Muscle of back (tissue), 13 donors: ENCODE measurements around the gene ST6GALNAC3. TPM values are rescaled to one million over a fixed set of nuclear protein-coding genes. Genes with fewer than 3 reads are reported as not detected.
"Not testable (repeated sequence)": the region's sequence is repeated elsewhere in the genome, so short reads cannot be mapped to it uniquely, and the experiment has no call there.

ENCODE experiments used
- DNase-seq, 3 donors: peaks; one replicate each; pipeline versions ENCODE4 v3.0.0 to v3.0.0-alpha.2; 2013
- long read RNA-seq, 9 donors: transcript quantifications; one replicate each; lab custom pipeline, GENCODE V29; 2026
- polyA plus RNA-seq, 10 donors: library from polyadenylated mRNA; unstranded; fragments of 120-200 nt; gene quantifications; one replicate each; pipeline ENCODE4 v1.2.1, GENCODE V29; 2013; ENCODE audit not compliant: insufficient read length in 10 of 10

Gene ST6GALNAC3
- 10 to 100 TPM in 1 of 10 donors, 1 to 10 TPM in 9; 5.0 to 11.0 (median 8.0) TPM for polyA plus RNA-seq
- long read RNA-seq, donor 1 = 0 reads
- long read RNA-seq, donor 2, partial matches to known transcripts = 0 of 1 reads
- long read RNA-seq, donor 2, other reads (novel, unspliced or antisense) = 0 of 1 reads
- long read RNA-seq, donor 3 = 0 reads
- long read RNA-seq, donor 4 = 0 reads
- long read RNA-seq, donor 5, partial matches to known transcripts = 0 of 1 reads
- long read RNA-seq, donor 5, other reads (novel, unspliced or antisense) = 0 of 1 reads
- long read RNA-seq, donor 6, partial matches to known transcripts = 7 of 7 reads
- long read RNA-seq, donor 6, other reads (novel, unspliced or antisense) = 0 of 7 reads
- long read RNA-seq, donor 7, partial matches to known transcripts = 0 of 1 reads
- long read RNA-seq, donor 7, other reads (novel, unspliced or antisense) = 0 of 1 reads
- long read RNA-seq, donor 8, partial matches to known transcripts = 5 of 5 reads
- long read RNA-seq, donor 8, other reads (novel, unspliced or antisense) = 0 of 5 reads
- long read RNA-seq, donor 9 = 0 reads

DNA sequence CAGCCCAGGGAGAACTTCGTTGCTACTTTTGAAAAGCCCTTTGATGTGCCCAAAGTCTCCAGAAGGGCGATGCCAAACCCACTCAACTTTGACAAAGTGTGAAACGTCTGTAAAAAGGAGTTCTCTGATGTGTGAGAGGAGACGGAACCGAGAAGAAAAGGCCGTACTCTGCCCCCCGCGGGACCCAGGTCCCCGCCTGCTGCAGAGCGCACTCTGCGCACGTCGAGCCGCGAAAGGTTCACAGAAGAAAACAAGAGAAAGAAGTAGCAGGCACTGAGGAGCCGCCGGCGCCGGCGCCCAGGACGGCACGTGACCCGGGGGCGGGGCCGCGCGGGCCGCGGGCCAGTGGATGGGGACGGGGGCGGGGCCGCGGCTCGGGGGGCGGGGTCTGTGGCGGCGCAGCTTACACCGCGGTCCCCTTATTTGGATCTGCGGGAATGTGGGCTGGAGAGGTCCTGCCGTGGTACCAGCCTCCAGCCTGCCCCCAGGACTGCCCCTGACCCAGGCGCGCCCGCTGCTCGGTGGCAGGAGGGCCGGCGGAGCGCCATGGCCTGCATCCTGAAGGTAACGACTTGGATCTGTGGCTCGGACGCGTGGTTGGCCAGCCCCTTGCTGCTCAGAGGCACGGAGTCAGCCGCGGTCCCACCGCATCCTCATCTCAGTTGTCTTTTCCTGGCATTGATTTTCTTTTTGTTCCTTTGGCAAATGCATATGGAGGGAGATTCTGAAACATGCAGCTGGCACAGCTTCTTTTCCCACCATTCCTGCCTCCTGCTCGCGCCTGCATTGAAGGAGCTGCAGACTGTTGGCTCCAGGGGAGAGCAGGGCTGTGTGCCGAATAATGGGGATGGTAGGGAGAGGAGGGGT is at the start of gene ST6GALNAC3:
ST6GALNAC3 (plus strand) TSS at position 426 of the 867 bp plus-strand sequence.
- peak; percentile 70 to 92 (median 75) for DNase-seq

DNA sequence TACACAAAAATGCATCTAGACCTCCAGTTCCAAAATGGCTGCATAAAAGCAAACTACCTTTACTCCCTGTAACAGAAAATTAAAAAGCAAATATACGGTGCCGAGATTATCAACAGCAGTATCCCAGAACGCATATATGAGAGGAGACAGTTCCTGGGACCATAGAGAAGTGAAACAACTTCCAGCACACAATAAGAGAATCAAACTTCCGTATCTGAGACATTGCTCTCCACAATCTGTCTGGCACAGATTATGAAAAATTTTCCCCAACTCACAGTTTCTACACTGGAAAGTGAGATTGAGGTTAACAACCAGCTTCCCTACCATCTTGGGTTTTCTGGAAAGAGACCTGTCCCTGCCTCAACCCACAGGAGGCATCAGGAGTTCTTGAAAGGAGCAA is 47.2 kb upstream of the ST6GALNAC3 start:
- no peak for DNase-seq

- no peak for DNase-seq
Measured at GRCh38 chr1:76029331-76029730, 45.2 kb upstream of the ST6GALNAC3 start.

- DNase-seq = no peak
Measured at GRCh38 chr1:76031496-76031895, 43.0 kb upstream of the ST6GALNAC3 start.

GRCh38 chr1:76033800-76034475 is 40.6 kb upstream of the ST6GALNAC3 start:
- DNase-seq = no peak

DNA sequence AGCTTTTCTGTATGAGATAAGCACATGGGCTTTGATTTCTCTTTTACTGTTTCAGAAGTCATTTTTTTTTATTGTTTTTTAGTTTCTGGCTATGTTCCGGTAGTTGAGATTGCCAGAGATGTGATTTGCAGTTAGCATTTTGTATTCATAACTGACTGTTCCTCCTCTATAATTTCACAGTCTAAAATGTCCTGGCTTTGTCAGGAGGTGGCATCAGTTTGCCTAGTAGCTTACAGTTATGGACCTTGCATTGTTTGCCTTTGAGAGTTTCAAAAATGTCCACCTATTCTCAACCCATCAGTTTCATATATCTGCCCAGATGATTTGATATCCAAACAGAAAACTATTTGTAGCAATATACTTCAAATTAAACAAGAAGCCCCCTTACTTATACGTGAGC is 39.5 kb upstream of the ST6GALNAC3 start:
- DNase-seq = no peak

- DNase-seq = no peak
Measured at GRCh38 chr1:76037324-76037723, 37.2 kb upstream of the ST6GALNAC3 start.

DNA sequence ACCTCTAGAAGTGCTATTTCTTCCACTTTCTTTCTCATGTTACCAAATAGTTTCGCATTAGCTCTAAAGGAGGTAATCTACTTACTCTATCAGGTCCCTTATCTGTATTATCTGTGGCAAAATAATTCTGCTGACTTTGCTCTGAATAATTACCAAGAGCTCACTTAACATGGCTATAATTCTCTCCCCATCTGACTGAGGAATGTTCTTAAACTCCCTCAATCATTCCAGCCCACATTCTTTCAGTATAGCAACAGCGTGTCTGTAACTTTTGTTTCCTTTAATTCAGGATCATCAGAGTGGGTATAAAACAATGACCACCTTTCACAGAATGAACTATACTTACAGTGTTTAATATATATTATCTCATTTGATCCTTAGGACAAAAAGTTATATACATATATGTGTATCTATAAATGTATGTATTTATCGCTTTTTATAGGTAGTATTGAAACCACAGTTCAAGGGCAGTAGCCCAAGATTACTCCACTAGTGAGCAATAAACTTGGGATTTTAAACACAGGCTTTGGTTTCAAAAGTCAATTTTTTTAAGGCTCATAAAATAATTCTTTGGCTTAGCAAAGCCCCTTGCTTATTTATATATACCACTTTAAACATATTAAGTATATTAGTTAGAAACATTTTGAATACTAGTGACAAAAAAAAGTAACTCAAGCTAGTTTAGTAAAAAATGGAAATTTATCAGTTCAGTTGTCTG is 36.1 kb upstream of the ST6GALNAC3 start:
- DNase-seq = peak in 1 of 3 donors; percentile 54

GRCh38 chr1:76046149-76046548 is 28.4 kb upstream of the ST6GALNAC3 start:
- DNase-seq = no peak

GRCh38 chr1:76048219-76048618 is 26.3 kb upstream of the ST6GALNAC3 start:
- peak in 1 of 3 donors; percentile 35 for DNase-seq

- no peak for DNase-seq
Measured at GRCh38 chr1:76048926-76049325, 25.6 kb upstream of the ST6GALNAC3 start.

DNA sequence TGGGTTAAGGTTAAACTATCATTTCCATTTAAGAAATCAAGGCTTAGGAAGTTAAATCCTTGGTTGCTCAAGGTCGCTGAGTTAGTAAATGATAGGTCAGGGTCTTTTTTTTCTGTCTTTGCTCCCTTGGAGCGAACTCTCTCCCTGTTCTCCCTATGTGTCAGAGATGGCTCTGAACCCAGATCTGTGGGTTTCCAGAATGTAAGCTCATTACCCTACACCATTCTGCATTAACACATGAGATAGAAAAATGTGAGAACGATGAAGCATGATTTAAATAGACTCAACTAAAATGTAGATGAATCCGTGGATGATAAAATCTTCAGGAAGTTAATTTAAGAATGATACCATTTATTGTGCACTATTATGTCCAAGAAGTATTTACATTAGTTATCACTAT is 25.0 kb upstream of the ST6GALNAC3 start:
- no peak for DNase-seq

DNA sequence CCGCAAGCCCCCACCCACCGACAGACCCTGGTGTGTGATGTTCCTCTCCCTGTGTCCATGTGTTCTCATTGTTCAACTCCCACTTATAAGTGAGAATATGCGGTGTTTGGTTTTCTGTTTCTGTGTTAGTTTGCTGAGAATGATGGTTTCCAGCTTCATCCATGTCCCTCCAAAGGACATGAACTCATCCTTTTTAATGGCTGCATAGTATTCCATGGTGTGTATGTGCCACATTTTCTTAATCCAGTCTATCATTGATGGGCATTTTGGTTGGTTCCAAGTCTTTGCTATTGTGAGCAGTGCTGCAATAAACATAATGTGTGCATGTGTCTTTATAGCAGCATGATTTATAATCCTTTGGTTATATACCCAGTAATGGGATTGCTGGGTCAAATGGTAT is 24.5 kb upstream of the ST6GALNAC3 start:
- not testable (repeated sequence) for DNase-seq

DNA sequence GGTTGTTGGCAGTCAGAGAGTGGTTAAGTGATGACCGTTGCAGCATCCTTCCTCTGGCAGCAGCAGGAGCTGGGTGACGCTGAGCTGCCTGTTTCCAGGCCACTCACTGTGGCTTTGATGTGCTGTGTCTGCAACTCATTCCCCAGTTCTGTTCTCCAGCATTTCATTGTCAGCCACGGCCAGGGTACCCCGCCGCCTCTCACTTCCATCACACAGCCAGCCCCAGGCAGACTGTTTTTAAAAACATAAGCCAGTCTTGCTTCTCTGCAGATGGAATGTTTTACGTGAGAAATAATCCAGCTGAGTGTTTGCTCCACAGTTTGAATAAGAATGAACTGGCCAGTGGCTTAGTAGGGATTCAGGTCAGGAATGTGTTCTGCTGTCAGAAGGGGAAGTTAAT is 21.5 kb upstream of the ST6GALNAC3 start:
- no peak for DNase-seq

- DNase-seq = no peak
Measured at GRCh38 chr1:76054359-76054758, 20.2 kb upstream of the ST6GALNAC3 start.

- DNase-seq = no peak
Measured at GRCh38 chr1:76055987-76056386, 18.6 kb upstream of the ST6GALNAC3 start.

- no peak for DNase-seq
Measured at GRCh38 chr1:76059451-76059850, 15.1 kb upstream of the ST6GALNAC3 start.

DNA sequence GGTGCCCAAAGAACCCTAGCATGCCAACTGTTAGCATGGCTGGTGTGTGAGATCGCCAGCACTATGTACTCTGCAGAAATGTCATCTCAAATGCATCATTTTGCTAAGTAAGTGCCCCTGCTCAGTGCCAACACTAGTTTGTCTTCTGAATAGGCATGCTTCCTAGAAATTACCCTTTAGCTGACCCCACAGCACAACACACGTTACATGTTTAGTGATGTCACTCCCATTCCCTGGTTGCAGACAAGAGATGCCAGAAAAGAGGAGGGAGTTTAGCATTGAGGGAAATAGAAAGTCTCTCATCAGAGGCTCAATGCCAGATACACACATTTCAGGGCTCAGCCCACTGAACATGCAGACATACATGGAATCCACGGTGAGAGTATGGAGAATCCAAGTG is 9.3 kb upstream of the ST6GALNAC3 start:
- DNase-seq = no peak

DNA sequence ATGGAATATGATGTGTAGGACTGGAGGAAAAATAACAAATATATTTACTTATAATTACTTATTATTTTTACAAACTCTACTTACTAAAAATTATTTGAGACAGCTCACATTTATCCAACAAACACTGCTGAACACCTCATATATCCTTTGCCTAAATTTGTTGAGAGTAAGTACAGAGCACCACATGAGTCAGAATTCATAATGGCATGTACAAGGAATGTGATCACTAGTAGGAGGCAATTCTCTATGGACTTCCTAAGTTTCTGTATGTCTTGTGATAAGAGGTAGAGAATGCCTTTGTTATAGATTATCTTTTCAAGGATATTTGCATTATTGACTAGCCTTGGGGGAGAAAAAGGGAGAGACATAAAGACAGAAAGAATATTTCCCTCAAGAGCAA is 8.2 kb upstream of the ST6GALNAC3 start:
- no peak for DNase-seq

- no peak for DNase-seq
Measured at GRCh38 chr1:76068542-76068941, 6.0 kb upstream of the ST6GALNAC3 start.

GRCh38 chr1:76068953-76069561 is 5.5 kb upstream of the ST6GALNAC3 start:
- DNase-seq = no peak
